IPS-18c (cell line): ENCODE measurements around the gene GFER.
"Not testable (repeated sequence)": the region's sequence is repeated elsewhere in the genome, so short reads cannot be mapped to it uniquely, and the experiment has no call there.

Source experiments
- H3K4me3 ChIP-seq: 2 replicates; pipeline ENCODE4 v1.7.0; 2013; ENCODE audit warnings: low read depth, mild to moderate bottlenecking, low read length, moderate library complexity; ENCODE audit not compliant: insufficient read depth
- H3K9me3 ChIP-seq: one replicate; pipeline ENCODE4 v1.6.1; 2013; ENCODE audit warnings: mild to moderate bottlenecking, low read length, moderate library complexity; ENCODE audit not compliant: control insufficient read depth, insufficient read depth

The GFER gene

GRCh38 chr16:1950047-1950446 lies 33.9 kb upstream of the GFER start:
- H3K9me3 ChIP-seq: no peaks in the 10 kb centered on the region
- H3K4me3 ChIP-seq: no peak overlapping the region

- H3K4me3 ChIP-seq: no peak overlapping the region
- no peaks in the 10 kb centered on the region for H3K9me3 ChIP-seq
Observed at GRCh38 chr16:1950559-1950958, 33.4 kb upstream of the GFER start.

- no peaks in the 10 kb centered on the region for H3K9me3 ChIP-seq
- no peak overlapping the region for H3K4me3 ChIP-seq
Observed at GRCh38 chr16:1953734-1954133, 30.3 kb upstream of the GFER start.

GRCh38 chr16:1957434-1958142 lies 26.4 kb upstream of the GFER start:
- H3K9me3 ChIP-seq, H3K4me3 ChIP-seq: not testable (repeated sequence)

- H3K4me3 ChIP-seq, H3K9me3 ChIP-seq: not testable (repeated sequence)
Observed at GRCh38 chr16:1958143-1958491, 25.9 kb upstream of the GFER start.

GRCh38 chr16:1958715-1959268 lies 25.2 kb upstream of the GFER start:
- H3K9me3 ChIP-seq: peaks cover 2% of the 10 kb centered on the region
- peak overlapping the region; percentile 84 for H3K4me3 ChIP-seq

- peaks cover 2% of the 10 kb centered on the region for H3K9me3 ChIP-seq
Observed at GRCh38 chr16:1959269-1960039, 24.5 kb upstream of the GFER start, which contains the start of gene NDUFB10. Gene NDUFB10 (plus strand): TSS chr16:1959538. CDS start chr16:1959625, 87 bp downstream.

GRCh38 chr16:1960665-1961630 lies 23.0 kb upstream of the GFER start:
- Histone ChIP-seq H3K4me3 (peak overlapping the region; percentile 84), H3K9me3 (peaks cover 2% of the 10 kb centered on the region)

More at GRCh38 chr16:1959269-1960039, 24.5 kb upstream of the GFER start, which contains the start of gene NDUFB10:
- H3K4me3 ChIP-seq: peak within 1 kb of the TSS; percentile 84

GRCh38 chr16:1961651-1962067 lies 22.3 kb upstream of the GFER start:
- no peak overlapping the region for H3K4me3 ChIP-seq

GRCh38 chr16:1962161-1963153 lies 21.5 kb upstream of the GFER start:
- peak overlapping the region; percentile 87 for H3K4me3 ChIP-seq
- not testable (repeated sequence) for H3K9me3 ChIP-seq

More at GRCh38 chr16:1961651-1962067, 22.3 kb upstream of the GFER start:
- H3K9me3 ChIP-seq: peaks cover 2% of the 10 kb centered on the region

- peak overlapping the region; percentile 87 for H3K4me3 ChIP-seq
- H3K9me3 ChIP-seq: peaks cover 2% of the 10 kb centered on the region
Observed at GRCh38 chr16:1963806-1964505, 20.0 kb upstream of the GFER start.

- no peaks in the 10 kb centered on the region for H3K9me3 ChIP-seq
- H3K4me3 ChIP-seq: peak within 1 kb of the TSS; percentile 87
Observed at GRCh38 chr16:1964506-1965395, 19.2 kb upstream of the GFER start, which contains the start of gene RPS2. Gene RPS2 (minus strand): TSS chr16:1964826. CDS start chr16:1964625, 201 bp downstream.

- H3K9me3 ChIP-seq: no peaks in the 10 kb centered on the region
- peak overlapping the region; percentile 87 for H3K4me3 ChIP-seq
Observed at GRCh38 chr16:1965396-1966001, 18.5 kb upstream of the GFER start.

- Histone ChIP-seq H3K9me3 (no peaks in the 10 kb centered on the region), H3K4me3 (peak within 1 kb of the TSS; percentile 87)
Observed at GRCh38 chr16:1966460-1966859, 17.5 kb upstream of the GFER start, which contains the start of gene RNF151. Gene RNF151 (plus strand): TSS chr16:1966856. CDS start chr16:1966882, 26 bp downstream.
